H1 (cell line): Measurements from ENCODE around the gene CYBA.

Source experiments
- CREB1 ChIP-seq: IDR thresholded peaks from 2 replicates; pipeline ENCODE4 v1.6.1; 2012; ENCODE audit warnings: inconsistent platforms
- CTCF ChIP-seq, 3 experiments: IDR thresholded peaks; 1 replicate in 2 of 3; 2 replicates in 1 of 3; pipeline versions ENCODE4 v1.5.1 to v1.6.1; 2011; ENCODE audit warnings: low read length in 3 of 3, mild to moderate bottlenecking in 3 of 3, inconsistent platforms in 2 of 3, low read depth in 1 of 3, moderate library complexity in 1 of 3; ENCODE audit not compliant: insufficient read depth in 1 of 3; ENCODE audit errors: control extremely low read depth in 1 of 3
- EGR1 ChIP-seq: IDR thresholded peaks from 2 replicates; pipeline ENCODE4 v1.6.1; 2011; ENCODE audit warnings: low read depth, low read length, borderline replicate concordance
- HDAC6 ChIP-seq: IDR thresholded peaks from one replicate; pipeline ENCODE4 v1.7.1; 2012; ENCODE audit warnings: low read depth, mild to moderate bottlenecking, inconsistent platforms, low read length, moderate library complexity
- POLR2AphosphoS5 ChIP-seq: IDR thresholded peaks from 2 replicates; pipeline ENCODE4 v1.6.1; 2011; ENCODE audit warnings: low read depth, low read length
- RAD21 ChIP-seq, 2 experiments: IDR thresholded peaks in 1 of 2; conservative IDR thresholded peaks in 1 of 2; 2 replicates each; pipeline ENCODE4 v1.6.1; 2011; ENCODE audit warnings: low read depth in 2 of 2, low read length in 2 of 2, improper control_type of control experiment in 1 of 2, inconsistent platforms in 1 of 2, mild to moderate bottlenecking in 1 of 2, moderate library complexity in 1 of 2
- RFX5 ChIP-seq: IDR thresholded peaks from 2 replicates; pipeline ENCODE4 v1.6.1; 2011; ENCODE audit warnings: low read depth, low read length, improper control_type of control experiment, borderline replicate concordance
- RXRA ChIP-seq: IDR thresholded peaks from 2 replicates; pipeline ENCODE4 v1.6.1; 2011; ENCODE audit warnings: low read depth, mild to moderate bottlenecking, low read length, moderate library complexity; ENCODE audit not compliant: insufficient read depth
- TBP ChIP-seq: IDR thresholded peaks from 2 replicates; pipeline ENCODE4 v1.6.1; 2011; ENCODE audit warnings: low read depth, low read length, improper control_type of control experiment
- YY1 ChIP-seq: IDR thresholded peaks from 2 replicates; pipeline ENCODE4 v1.6.1; 2011; ENCODE audit warnings: low read depth, mild to moderate bottlenecking, low read length
- ZNF274 ChIP-seq: IDR thresholded peaks from 2 replicates; pipeline ENCODE4 v1.7.0; 2012; ENCODE audit warnings: low read length, borderline replicate concordance; ENCODE audit errors: extremely low read depth

DNA sequence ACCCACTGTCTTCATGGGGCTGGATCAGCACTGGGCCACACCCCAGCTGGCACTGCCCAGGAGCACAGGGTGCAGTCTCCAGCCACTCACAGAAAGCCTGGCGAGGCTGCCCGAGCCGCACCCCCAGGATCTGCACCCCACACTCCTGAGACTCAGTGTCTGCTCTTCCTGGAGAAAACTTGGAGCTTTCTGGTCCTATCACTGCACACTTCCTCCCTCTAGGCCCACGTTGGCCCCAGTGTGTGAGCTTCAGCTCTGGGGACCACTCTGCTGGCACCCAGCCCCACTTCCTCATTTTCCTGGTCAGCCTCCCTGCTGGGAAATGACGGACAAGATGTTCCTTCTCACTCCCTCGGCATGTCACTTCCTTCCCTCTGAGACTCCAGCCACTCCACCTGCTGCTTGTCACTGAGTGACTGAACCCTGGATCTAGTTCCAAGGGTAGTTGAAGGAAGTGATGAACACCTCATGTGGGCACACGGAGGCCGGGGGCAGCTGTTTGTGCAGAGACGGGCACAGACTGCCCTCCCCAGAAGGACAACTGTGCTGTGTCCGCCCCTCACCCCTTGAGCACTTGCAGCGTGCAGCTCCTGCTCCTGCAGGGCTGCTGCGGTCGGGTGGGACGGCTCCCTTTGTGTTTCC is 51.6 kb downstream of the CYBA start:
- no peak for TF ChIP-seq CTCF (IDR thresholded peaks at IDR 0.05; ENCODE audit: control extremely low read depth in 1 of 3, insufficient read depth in 1 of 3, low read depth in 1 of 3, low read length in 3 of 3)
- no peak for TF ChIP-seq CREB1
- no peak for TF ChIP-seq POLR2AphosphoS5
- TF ChIP-seq RXRA: no peak
- TF ChIP-seq RAD21 (IDR thresholded peaks at IDR 0.05 in 1 of 2, conservative IDR thresholded peaks at IDR 0.05 in 1 of 2; ENCODE audit: low read depth in 2 of 2, low read length in 2 of 2): no peak
- no peak for TF ChIP-seq HDAC6
- TF ChIP-seq EGR1: no peak
- no peak for TF ChIP-seq YY1
- no peak for TF ChIP-seq TBP
- no peak for TF ChIP-seq RFX5
- no peak for TF ChIP-seq ZNF274
